Right ventricle myocardium superior (tissue), 1 donor: ENCODE data around the gene PPP4R2. TPM values are rescaled to one million over a fixed set of nuclear protein-coding genes. Genes with fewer than 3 reads are reported as not detected.
"Not testable (repeated sequence)": the region's sequence is repeated elsewhere in the genome, so short reads cannot be mapped to it uniquely, and the experiment has no call there.

Experiments used
- ATAC-seq: fragments of 200-7000 bp; cut with Tn5 transposase; one replicate; pipeline ENCODE4 v1.9.1; 2020; ENCODE audit warnings: mild to moderate bottlenecking; ENCODE audit not compliant: poor library complexity
- DNase-seq: peaks from one replicate; pipeline ENCODE4 v3.0.0-alpha.2; 2020
- intact Hi-C: fragments of 100-400 bp; cut with DNase I; formaldehyde crosslinking; loops from one replicate; pipeline ENCODE4 v1.11.2; 2022
- total RNA-seq: library from RNA; stranded (reverse); fragmentation: NEBNext Ultra II Directional; extraction: Animal tissue kit (Norgen Biotek cat#: 25700); gene quantifications from one replicate; pipeline ENCODE4 v1.2.1, GENCODE V29; 2021
- donor health status: DM: no; HTN: yes; CAD: no; lungs with severe emphysema.

The PPP4R2 gene
- total RNA-seq, 1 donor from 2014 or later, result 58.6 TPM

GRCh38 chr3:73046195-73046594 is 49.6 kb downstream of the PPP4R2 start:
- intact Hi-C loops, result no loop called here

GRCh38 chr3:73049319-73049718 is 52.7 kb downstream of the PPP4R2 start:
- no peak for ATAC-seq
- intact Hi-C loops, result no loop called here

More at GRCh38 chr3:73046195-73046594, 49.6 kb downstream of the PPP4R2 start:
- ATAC-seq, result no peak
- DNase-seq, result no peak

GRCh38 chr3:73052857-73053256 is 56.2 kb downstream of the PPP4R2 start:
- intact Hi-C loops, result no loop called here
- DNase-seq (no peak), ATAC-seq (no peak)

More at GRCh38 chr3:73049319-73049718, 52.7 kb downstream of the PPP4R2 start:
- DNase-seq, result no peak

- ATAC-seq, result peak; percentile 34
- intact Hi-C loops, result no loop called here
- no peak for DNase-seq
These were observed 59.0 kb downstream of the PPP4R2 start for GRCh38 chr3:73055583-73055982.

- intact Hi-C loops, result loop anchor here (2.0 kb wide), 1 partner anchor 117 kb away; no protein-coding TSS in a partner anchor
- peak; percentile 71 for ATAC-seq
These were observed 59.6 kb downstream of the PPP4R2 start for GRCh38 chr3:73056014-73056844.

GRCh38 chr3:73056845-73057150 is 60.2 kb downstream of the PPP4R2 start:
- intact Hi-C loops, result loop anchor here (2.0 kb wide), 1 partner anchor 118 kb away; no protein-coding TSS in a partner anchor
- ATAC-seq, result no peak

More at GRCh38 chr3:73056014-73056844, 59.6 kb downstream of the PPP4R2 start:
- DNase-seq, result no peak

GRCh38 chr3:73060302-73060723 is 63.7 kb downstream of the PPP4R2 start:
- DNase-seq (no peak), ATAC-seq (no peak)
- intact Hi-C loops, result no loop called here

More at GRCh38 chr3:73056845-73057150, 60.2 kb downstream of the PPP4R2 start:
- DNase-seq, result no peak

GRCh38 chr3:73061416-73061815 is 64.8 kb downstream of the PPP4R2 start, which contains the start of gene EBLN2:
Gene EBLN2 (plus strand): TSS chr3:73061659. CDS start chr3:73062082, 423 bp downstream.
- intact Hi-C loops, result no loop called here
- ATAC-seq, result peak; percentile 92
- no peak for DNase-seq

- intact Hi-C loops, ATAC-seq, DNase-seq: not testable (repeated sequence)
These were observed 69.6 kb downstream of the PPP4R2 start for GRCh38 chr3:73066243-73066642.

GRCh38 chr3:73068419-73068818 is 71.8 kb downstream of the PPP4R2 start:
- intact Hi-C loops, result no loop called here
- ATAC-seq (peak; percentile 59), DNase-seq (no peak)

GRCh38 chr3:73069187-73069586 is 72.6 kb downstream of the PPP4R2 start:
- ATAC-seq, result peak; percentile 69
- intact Hi-C loops, result no loop called here
- DNase-seq, result no peak

GRCh38 chr3:73069775-73070444 is 73.3 kb downstream of the PPP4R2 start:
- intact Hi-C loops, result no loop called here
- DNase-seq (no peak), ATAC-seq (peak; percentile 11)

- ATAC-seq, result no peak
- no peak for DNase-seq
- intact Hi-C loops, result no loop called here
These were observed 74.3 kb downstream of the PPP4R2 start for GRCh38 chr3:73070675-73071575.

- intact Hi-C loops, result no loop called here
- DNase-seq (no peak), ATAC-seq (no peak)
These were observed 75.3 kb downstream of the PPP4R2 start for GRCh38 chr3:73071952-73072351.

GRCh38 chr3:73072634-73073033 is 76.0 kb downstream of the PPP4R2 start:
- no peak for ATAC-seq
- intact Hi-C loops, result no loop called here
- DNase-seq, result no peak

GRCh38 chr3:73073091-73073707 is 76.6 kb downstream of the PPP4R2 start:
- no peak for DNase-seq

GRCh38 chr3:73074781-73075180 is 78.2 kb downstream of the PPP4R2 start:
- no peak for DNase-seq
- intact Hi-C loops, result no loop called here
- no peak for ATAC-seq

More at GRCh38 chr3:73073091-73073707, 76.6 kb downstream of the PPP4R2 start:
- intact Hi-C loops, result no loop called here
- ATAC-seq, result no peak
